ENCODE data around the gene FBXL7. TPM values are rescaled to one million over a fixed set of nuclear protein-coding genes. Genes with fewer than 3 reads are reported as not detected.

The FBXL7 gene
- total and polyA plus RNA-seq, 2 donors (not counting 3 experiments of a cell fraction or from before 2014, with no cell fraction given) = 23.5 to 32.2 TPM

- DNase-seq (ENCODE audit: low read depth, low spot score) (no peak), FAIRE-seq (no peak)
- Histone ChIP-seq H3K9me3 (replicated peaks; ENCODE audit: control insufficient read depth, insufficient read depth, low read length) (no peaks in the 10 kb centered on the region), H3K9me1 (replicated peaks; ENCODE audit: control insufficient read depth, extremely low read depth, insufficient read depth, low read length) (no peaks in the 10 kb centered on the region), H3K36me3 (ENCODE audit: control insufficient read depth in 2 of 2, extremely low read depth in 1 of 2, insufficient read depth in 2 of 2, low read length in 2 of 2) (no peaks in the 10 kb centered on the region), H3K9ac (replicated peaks; ENCODE audit: extremely low read depth, insufficient read depth, low read length) (no peak overlapping the region), H4K20me1 (replicated peaks; ENCODE audit: control insufficient read depth, extremely low read depth, insufficient read depth, low read length) (peaks cover 4% of the 10 kb centered on the region), H3K27ac (ENCODE audit: insufficient read depth, low read depth, low read length) (no peak overlapping the region), H3K4me1 (ENCODE audit: control insufficient read depth, extremely low read depth, insufficient read depth, low read length) (peaks cover 33% of the 10 kb centered on the region), H3K4me3 (replicated peaks in 1 of 3; ENCODE audit: insufficient read depth in 1 of 3, low read depth in 1 of 3, low read length in 3 of 3) (no peak overlapping the region), H3K79me2 (ENCODE audit: control insufficient read depth, insufficient read depth, low read length) (no peaks in the 10 kb centered on the region), H3K27me3 (ENCODE audit: control insufficient read depth in 2 of 2, insufficient read depth in 2 of 2, low read length in 2 of 2) (no peaks in the 10 kb centered on the region), H3K4me2 (ENCODE audit: insufficient read depth, low read length) (no peak overlapping the region), H2AFZ (ENCODE audit: low read depth, low read length) (no peak overlapping the region)
- TF ChIP-seq POLR2AphosphoS5 (IDR thresholded peaks at IDR 0.05; ENCODE audit: insufficient read depth, low read depth, low read length) (no peak), GATA2 (IDR thresholded peaks at IDR 0.05; ENCODE audit: insufficient read depth, insufficient read length, low read depth, low read length) (no peak), CTCF (IDR thresholded peaks at IDR 0.05; ENCODE audit: extremely low read depth in 1 of 2, insufficient read depth in 1 of 2, low read depth in 1 of 2, low read length in 2 of 2) (no peak), MYC (IDR thresholded peaks at IDR 0.05; ENCODE audit: low read depth, low read length) (no peak), FOS (IDR thresholded peaks at IDR 0.05; ENCODE audit: borderline replicate concordance, insufficient read depth, low read length) (no peak), EZH2 (IDR thresholded peaks at IDR 0.05; ENCODE audit: borderline replicate concordance, low read depth, low read length, severe bottlenecking) (no peak), POLR2A (IDR thresholded peaks at IDR 0.05; ENCODE audit: low read depth, low read length) (no peak), JUN (IDR thresholded peaks at IDR 0.05; ENCODE audit: borderline replicate concordance, insufficient read depth, insufficient read length, low read depth) (no peak)
- TF ChIP-seq, protein P1, sequence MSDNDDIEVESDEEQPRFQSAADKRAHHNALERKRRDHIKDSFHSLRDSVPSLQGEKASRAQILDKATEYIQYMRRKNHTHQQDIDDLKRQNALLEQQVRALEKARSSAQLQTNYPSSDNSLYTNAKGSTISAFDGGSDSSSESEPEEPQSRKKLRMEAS (IDR thresholded peaks at IDR 0.05; ENCODE audit: insufficient read depth, insufficient read length) = no peak
- intact Hi-C loops (cut with micrococcal nuclease) (loop anchor here (10.0 kb wide), 1 partner anchor 687 kb away; no protein-coding TSS in a partner anchor), dilution Hi-C loops (cut with MboI; ENCODE audit: extremely low pct_ligation_motif_present, low sequenced_read_pairs) (no loop called here)
- no TSS peak for BruUV-seq (replicated peaks)
- CTCF ChIA-PET = interaction anchor here (1.0 to 1.4 kb wide), 3 partner anchors 43 to 686 kb away, joined by 3 to 4 read pairs (median 3); no protein-coding TSS in a partner anchor
- POLR2A ChIA-PET = no interaction called here
These were observed 291.9 kb downstream of the FBXL7 start for GRCh38 chr5:15791859-15792258.

Measured in endothelial cell of umbilical vein (primary cell).